CD4-positive, alpha-beta T cell treated with Interleukin-17A for 4 hours (primary cell): Measurements from ENCODE around the gene PDE5A.

ENCODE experiments used
- DNase-seq: peaks from one replicate; pipeline ENCODE4 v3.0.0-alpha.2; 2020; ENCODE audit warnings: mixed read lengths

PDE5A gene

GRCh38 chr4:119580293-119580692 is 48.3 kb downstream of the PDE5A start:
- no peak for DNase-seq

DNA sequence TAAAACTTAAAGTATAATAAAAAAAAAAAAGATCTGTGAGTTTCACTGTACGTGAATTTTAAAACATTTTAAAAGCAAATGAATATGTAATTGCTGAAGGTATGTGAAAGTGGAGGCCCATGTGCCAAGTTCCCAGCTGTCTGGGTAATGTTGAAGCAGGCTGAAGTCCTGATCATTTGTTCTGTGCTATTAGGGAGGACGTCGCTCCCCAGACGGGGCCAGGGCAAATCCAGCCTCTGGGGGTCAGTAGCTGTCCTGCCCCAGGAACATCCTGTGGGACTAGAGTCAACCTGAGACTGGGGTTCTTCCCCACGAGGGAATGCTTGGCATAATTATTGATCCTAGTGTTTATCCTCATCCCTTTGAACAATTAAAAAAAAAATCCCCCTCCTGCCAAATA is 48.8 kb downstream of the PDE5A start:
- DNase-seq = no peak

DNA sequence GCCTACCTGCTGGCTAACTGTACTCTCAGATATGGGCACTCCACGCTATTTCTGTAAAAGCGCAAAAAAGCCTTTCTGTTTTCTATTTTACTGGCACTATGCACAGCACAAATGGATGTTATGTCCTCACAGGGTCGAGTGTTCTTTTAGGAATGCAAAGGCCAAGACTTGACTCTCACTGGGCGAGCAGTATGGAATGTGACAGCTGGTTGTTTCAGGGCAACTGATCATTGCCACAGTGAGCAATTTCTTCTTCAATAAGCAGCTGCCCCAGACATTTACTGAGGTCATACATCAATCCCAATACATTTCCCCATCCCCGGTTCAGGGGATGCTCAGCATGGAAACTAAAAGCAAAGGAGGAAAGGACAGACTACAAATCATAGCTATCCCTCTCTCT is 58.2 kb downstream of the PDE5A start:
- DNase-seq = no peak

DNA sequence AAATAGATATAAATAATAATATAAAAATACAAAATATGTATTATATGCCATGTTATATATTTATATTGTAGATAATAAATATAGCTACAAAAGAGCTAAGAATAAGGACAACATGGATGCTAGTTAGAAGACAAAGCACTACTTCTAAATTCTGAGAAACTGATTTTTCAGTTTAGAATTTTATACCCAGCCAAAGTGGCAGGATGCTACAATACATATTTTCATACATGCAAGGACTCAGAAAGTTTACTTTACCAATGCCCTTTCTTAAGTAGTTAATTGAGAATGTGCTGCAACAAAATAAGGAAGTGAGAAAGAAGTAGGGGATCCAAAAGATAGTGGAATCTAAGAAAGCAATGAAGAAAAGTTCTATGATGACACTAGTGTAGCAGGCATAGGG is 64.5 kb downstream of the PDE5A start:
- DNase-seq = no peak

DNA sequence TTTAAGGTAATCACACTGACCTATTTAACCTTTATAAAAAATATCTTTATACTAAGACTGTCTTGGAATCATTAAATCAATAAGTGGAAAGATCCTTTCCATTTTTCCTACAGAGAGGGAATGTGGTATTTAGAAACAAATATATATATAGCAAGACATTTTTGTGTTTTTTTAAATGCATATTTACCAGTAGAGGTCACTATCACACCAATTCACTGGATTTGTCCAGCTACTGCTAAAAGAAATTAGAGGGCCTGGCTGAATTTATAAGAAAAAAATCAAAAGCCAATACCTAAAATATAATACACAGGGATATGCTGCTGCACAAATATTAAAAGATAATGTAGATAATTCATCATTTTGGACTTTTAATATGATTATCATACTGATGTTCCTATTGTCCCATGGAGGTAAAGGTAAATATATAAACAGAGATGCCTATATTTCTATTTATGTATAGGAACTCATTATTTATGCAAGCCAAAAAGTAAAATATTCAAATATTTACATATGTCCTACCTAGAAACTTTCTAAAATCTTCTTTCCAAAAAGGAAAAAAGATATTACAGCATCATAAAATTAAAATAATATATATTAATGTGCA is 69.5 kb downstream of the PDE5A start:
- DNase-seq = no peak

DNA sequence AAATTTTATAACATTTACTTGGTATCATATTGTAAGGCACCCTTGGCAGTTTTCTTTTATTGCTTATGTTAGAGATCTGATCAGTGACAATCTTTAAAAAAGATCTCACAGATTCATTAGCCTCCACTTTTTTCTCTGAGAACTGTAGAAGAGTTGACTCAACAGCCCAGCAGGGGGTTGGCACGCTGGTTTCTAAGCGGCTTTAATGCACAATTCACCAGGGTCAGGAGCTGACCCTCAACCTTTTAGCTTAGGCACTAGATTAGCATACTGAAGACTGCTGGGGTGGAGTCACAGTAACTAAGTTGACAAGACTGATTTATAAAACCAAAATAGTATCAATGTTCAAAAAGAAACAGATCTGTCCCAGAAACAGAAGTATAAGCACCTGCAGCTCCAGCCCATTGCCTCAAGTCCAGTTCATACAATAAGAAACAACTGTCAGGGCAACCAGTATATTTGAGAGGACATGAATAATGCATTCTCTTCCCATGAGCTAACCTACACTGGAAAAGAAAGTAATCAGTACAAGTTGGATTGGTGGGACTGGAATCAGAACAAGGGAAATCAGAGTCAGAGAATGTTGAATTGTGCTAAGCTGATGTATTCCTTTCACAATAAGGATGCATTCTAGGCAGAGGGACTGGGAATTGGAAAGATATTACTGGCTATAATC is 77.6 kb downstream of the PDE5A start:
- DNase-seq = no peak

GRCh38 chr4:119549639-119550038 is 79.0 kb downstream of the PDE5A start:
- DNase-seq = no peak

- DNase-seq = no peak
Measured at GRCh38 chr4:119543779-119544178, 84.8 kb downstream of the PDE5A start.

- DNase-seq = no peak
Measured at GRCh38 chr4:119543187-119543586, 85.4 kb downstream of the PDE5A start.

- no peak for DNase-seq
Measured at GRCh38 chr4:119540249-119540648, 88.4 kb downstream of the PDE5A start.

- DNase-seq = no peak
Measured at GRCh38 chr4:119537586-119537985, 91.0 kb downstream of the PDE5A start.

GRCh38 chr4:119536572-119537528 is 91.8 kb downstream of the PDE5A start:
- no peak for DNase-seq

DNA sequence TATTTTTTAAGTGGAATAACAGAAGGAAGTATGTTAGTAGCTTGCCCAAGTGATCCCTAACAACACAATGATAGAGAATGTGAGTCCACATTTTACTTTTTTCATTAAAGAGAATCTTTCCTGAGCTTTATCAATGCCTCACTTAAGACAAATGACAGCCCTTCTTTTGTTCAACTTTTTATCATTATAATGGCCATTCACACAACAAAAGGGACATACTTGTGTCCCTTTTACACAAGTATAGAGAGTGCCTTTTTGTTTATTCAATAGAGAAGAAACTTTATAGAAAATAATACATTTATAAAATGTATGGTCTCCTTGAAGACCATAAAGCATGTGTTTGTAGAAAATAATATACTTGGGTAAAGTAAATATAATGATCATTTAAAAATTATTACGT is 96.3 kb downstream of the PDE5A start:
- DNase-seq = no peak

GRCh38 chr4:119529788-119530187 is 98.8 kb downstream of the PDE5A start:
- DNase-seq = no peak

DNA sequence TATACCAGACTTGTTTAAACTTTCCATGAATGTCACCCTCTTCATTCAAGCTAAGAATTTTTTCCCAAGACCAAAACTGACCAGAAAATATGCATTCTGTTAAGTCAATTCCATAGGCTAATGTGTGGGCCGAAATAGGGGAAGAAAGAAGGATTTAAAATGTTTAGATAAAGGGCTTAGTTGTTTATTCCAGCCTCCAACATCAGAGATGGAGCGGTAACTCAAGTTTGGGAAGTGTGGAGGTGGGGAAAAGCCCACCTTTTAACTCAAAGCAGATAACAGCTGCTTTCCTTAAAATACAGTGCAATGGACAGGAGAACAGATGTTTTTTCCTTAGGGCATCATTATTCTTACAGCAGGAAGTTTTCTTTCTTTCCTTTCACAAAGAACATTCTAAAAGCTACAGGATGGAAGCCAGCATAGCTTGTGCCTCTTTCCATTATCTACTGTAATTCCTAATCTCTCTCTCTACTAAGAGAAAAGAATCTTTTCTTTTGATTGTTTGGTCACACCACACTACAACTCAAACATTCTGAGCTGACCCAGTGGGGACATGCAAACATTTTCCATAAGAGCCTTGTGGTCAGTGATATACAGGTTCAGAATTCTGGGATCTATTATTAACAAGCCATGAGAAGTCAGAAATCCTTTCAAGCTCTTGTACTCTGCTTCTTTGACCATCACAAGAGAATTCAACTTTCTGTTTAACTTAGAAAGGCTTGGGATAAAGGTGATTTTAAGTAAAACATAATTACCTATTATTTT is 101.6 kb downstream of the PDE5A start:
- no peak for DNase-seq

DNA sequence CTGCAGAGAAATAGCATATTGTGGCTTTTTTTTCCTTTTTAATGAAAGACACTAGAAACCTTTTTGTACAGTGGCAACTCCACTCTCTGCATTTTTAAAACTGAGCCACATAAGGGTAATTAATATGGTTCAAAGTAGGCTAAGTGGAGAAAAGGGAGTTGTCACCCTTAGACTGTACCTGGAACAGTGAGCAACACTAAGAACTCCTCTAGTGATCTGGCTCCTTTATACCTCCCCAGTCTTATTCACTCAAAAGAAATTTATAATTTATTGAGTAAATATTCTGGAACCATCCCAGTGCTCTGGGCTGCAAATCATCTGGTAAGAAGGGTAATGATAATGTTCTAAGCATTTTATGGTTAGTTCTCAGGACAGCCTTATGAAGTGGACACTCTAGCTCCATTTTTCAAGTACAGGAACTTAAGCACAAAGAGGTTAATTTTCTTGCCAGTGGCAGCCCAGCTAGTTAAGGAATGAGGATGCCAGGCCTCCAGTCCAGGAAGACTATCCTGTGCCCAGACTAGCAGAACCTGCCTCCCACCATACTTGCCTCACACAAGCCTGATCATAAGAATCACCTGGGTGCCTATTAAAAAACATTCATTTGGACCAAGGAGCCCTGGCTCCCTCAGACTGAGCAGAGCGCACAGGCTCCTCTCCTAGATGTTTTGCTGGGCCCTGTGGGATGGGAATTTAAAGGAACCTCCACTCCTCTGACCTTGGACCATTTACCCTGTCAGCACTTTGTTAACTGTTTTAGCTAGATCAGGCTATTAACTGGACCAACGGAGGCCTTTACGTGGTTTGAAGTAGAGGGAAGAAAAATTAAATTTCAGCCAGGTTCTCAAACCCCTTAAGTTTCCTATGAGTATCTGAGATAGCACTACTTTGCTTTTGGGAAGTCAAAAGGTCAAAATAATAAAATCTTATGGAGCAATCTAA is 102.6 kb downstream of the PDE5A start:
- DNase-seq = no peak

- DNase-seq = no peak
Measured at GRCh38 chr4:119525005-119525749, 103.4 kb downstream of the PDE5A start.

DNA sequence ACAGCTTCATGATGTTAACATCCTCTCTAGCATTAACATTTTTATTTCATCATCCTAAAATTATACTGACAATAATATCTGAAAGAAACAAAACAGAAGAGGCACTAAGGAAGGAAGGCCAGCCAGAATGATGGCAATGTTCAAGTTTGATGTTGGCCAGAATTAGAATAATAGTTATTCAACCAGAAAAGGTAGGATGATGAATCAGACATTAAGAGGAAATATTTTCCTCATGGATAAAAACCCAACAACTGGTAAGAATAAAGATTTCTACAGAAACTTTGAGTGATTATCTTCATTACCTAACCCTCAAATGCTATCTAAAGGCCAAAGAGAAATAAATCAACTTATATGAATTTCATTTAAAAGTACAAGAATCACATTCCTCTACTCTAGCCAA is 105.2 kb downstream of the PDE5A start:
- no peak for DNase-seq

DNA sequence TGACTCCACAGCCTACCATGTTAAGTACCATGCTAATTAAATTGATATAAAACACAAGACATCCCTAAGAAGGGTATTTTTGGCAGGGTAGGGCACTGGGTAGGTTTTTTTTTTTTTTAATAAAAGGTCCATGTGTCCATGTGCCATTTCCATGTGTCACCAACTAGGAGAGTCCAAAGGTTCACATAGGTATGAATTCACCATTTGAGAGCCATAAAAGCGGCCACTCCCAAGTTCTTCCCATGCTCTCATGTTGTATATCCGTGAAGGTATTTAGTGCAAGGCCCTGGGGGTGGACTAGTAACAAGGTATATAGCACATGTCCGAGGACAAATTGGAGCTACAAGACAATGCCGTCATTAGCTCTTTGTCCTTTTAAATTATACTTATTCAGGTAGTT is 107.3 kb downstream of the PDE5A start:
- no peak for DNase-seq

DNA sequence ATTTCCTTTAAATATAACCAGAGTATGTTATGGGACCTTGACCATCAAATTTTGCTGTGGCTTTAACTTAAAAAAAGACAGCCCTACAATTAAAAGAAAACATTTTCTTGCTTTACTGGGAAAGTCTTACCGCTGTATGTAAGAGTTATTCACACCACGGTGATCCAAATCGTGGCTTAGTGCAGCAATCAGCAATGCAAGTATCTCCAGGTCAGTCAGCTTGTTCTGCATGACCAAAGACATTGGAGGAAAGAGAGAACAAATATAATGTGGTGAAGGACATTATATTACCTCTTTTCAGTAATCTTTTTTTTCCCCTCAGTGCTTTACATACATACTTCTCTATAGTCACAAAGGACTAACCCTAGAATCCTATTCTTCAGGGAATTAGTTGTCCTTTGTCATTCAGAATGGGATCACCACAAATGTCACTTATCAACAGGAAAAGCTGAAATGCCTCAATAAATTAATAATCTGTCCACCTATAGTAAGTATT is 109.6 kb downstream of the PDE5A start:
- no peak for DNase-seq
